GM12873 (cell line): Measurements from ENCODE around the gene CHCHD3.

ENCODE experiments used
- CTCF ChIP-seq: IDR thresholded peaks from 2 replicates; pipeline ENCODE4 v1.5.1; 2012; ENCODE audit warnings: low read depth, mild to moderate bottlenecking, moderate library complexity, low read length, control low read depth; ENCODE audit not compliant: insufficient read depth; ENCODE audit errors: missing control alignments

The CHCHD3 gene

GRCh38 chr7:132805766-132806165, 276.1 kb downstream of the CHCHD3 start:
- no peak for TF ChIP-seq CTCF

DNA sequence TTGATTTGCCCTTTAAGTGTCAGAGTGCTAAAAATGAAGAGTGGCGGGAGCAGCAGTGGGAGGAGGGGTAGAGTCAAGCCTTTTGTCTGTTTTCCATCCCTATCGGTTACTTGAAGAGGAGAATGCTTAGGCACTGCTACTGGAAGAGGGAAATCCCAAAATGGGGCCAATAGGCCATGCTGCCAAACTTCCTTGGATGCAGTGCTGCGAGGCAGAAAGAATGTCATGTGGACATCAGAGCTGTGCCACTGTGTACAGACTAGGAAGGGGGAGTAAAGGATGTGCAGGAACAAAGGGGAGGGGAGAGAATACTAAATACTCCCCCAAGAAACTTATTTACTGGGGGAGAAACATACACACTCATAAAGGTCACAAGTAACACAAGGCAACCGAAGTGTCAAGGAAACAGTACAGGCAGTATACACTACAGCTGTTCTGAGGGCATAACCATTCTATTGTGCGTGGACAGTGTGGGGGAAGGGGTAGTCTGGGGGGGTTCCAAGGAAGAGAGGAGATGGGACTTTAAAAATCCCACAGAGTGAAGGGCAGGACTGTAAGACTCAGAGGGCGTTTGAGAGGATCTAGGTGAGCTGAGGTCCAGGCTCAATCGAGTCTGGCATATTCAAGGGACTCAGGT, 276.9 kb downstream of the CHCHD3 start:
- TF ChIP-seq CTCF, result no peak

DNA sequence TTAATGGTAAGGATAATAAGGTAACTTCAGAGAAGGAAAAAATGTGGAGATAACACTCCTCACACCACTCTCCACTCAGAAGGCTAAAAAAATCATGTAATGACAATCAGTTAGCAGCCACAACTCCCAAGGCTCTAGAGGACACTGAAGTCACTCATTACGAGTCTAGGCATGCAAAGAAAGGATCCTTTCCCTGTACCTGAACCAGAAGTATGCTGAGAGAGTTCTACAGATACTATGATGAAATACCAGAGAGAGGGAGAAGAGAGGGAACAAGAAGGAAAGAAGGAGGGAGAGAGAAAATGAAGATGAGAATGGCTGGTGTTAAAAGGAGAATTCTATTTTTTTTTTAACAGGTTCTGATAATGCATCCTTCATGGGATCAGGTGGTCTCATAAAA, 281.4 kb downstream of the CHCHD3 start:
- no peak for TF ChIP-seq CTCF

GRCh38 chr7:132799081-132799413, 282.8 kb downstream of the CHCHD3 start:
- TF ChIP-seq CTCF, result no peak

GRCh38 chr7:132797152-132797551, 284.7 kb downstream of the CHCHD3 start:
- TF ChIP-seq CTCF, result no peak

DNA sequence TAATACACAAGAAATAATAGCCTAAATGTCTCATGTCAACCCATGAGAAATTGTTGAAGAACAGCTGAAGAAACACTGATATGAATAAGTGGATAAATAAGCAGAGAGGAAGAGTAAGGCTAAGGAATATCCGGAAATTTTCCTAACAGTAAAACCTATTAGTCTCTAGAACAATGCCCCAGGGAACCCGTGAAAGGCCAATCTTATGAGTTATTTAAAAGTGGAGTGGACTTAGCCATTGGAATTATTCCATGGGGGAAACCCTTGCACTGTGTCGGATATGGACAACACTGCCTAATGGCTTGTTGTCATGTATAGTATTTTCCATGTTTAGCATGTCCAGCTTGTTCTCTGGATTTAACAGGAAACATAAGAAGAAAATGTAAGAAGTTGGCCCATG, 288.4 kb downstream of the CHCHD3 start:
- no peak for TF ChIP-seq CTCF

GRCh38 chr7:132791036-132791435, 290.9 kb downstream of the CHCHD3 start:
- TF ChIP-seq CTCF, result no peak

DNA sequence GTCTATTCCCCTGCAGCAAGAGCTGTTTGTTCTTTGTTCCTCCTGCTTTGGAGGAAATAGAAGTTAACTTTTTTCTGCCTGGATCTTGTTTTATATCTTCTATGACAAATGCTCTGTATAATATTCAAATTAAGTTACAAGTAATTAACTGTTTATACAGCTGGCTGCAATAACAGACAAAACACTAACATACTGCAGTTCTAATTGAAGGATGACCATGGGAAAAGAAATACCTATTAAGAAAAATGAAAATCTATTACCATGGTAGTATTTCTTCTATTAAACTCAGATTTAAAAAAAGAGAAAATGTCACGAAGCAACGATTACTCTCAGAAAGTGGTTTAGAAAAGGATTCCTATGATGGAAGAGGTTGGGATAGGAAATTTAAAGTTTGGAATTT, 291.8 kb downstream of the CHCHD3 start:
- TF ChIP-seq CTCF, result no peak
